ENCODE results near the gene CCHCR1.

GRCh38 chr6:31169123-31169857 is 11.7 kb upstream of the CCHCR1 start:
- TF ChIP-seq CTCF (IDR thresholded peaks at IDR 0.05) (no peak), POLR2A (IDR thresholded peaks at IDR 0.05) (no peak), EP300 (IDR thresholded peaks at IDR 0.05) (no peak), POLR2AphosphoS5 (IDR thresholded peaks at IDR 0.05) (no peak)
